Esophagus muscularis mucosa (tissue), 4 donors: ENCODE data around the gene KIRREL3. TPM values are rescaled to one million over a fixed set of nuclear protein-coding genes. Genes with fewer than 3 reads are reported as not detected.

Experiments used
- DNase-seq: peaks from one replicate; pipeline ENCODE4 v3.0.0-alpha.2; 2017; ENCODE audit errors: extremely low spot score
- H3K27ac ChIP-seq, 4 donors: fragments of 200-600 bp; sonication (generic); replicated peaks in 1 of 4; 1 replicate in 3 of 4; 2 replicates in 1 of 4; pipeline ENCODE4 v1.5.1; 2016 to 2019; ENCODE audit warnings: mild to moderate bottlenecking in 1 of 4
- H3K27me3 ChIP-seq, 4 donors: fragments of 200-600 bp; sonication (generic); one replicate each; pipeline versions ENCODE4 v1.5.1 to v1.6.0; 2016 to 2019
- H3K36me3 ChIP-seq, 4 donors: fragments of 200-600 bp; sonication (generic); one replicate each; pipeline ENCODE4 v1.5.1; 2016 to 2019
- H3K4me1 ChIP-seq, 4 donors: fragments of 200-600 bp; sonication (generic); one replicate each; pipeline ENCODE4 v1.5.1; 2016 to 2019
- H3K4me3 ChIP-seq, 4 donors: fragments of 200-600 bp; sonication (generic); 1 replicate in 2 of 4; 2 replicates in 2 of 4; pipeline ENCODE4 v1.5.1; 2016 to 2019; ENCODE audit warnings: mild to moderate bottlenecking in 4 of 4, moderate library complexity in 1 of 4
- H3K9me3 ChIP-seq, 4 donors: fragments of 200-600 bp; sonication (generic); 1 replicate in 3 of 4; 2 replicates in 1 of 4; pipeline ENCODE4 v1.5.1; 2016 to 2019
- EP300 ChIP-seq: sonication (generic); formaldehyde crosslinking; IDR thresholded peaks from one replicate; pipeline ENCODE4 v1.6.1; 2017; ENCODE audit warnings: antibody characterized with exemption
- POLR2A ChIP-seq: fragments of 450-650 bp; IDR thresholded peaks from one replicate; pipeline ENCODE4 v1.6.1; 2017; ENCODE audit warnings: antibody characterized with exemption, moderate library complexity, mild to moderate bottlenecking, low read depth
- POLR2AphosphoS5 ChIP-seq, 2 donors: sonication (generic); formaldehyde crosslinking; IDR thresholded peaks; one replicate each; pipeline ENCODE4 v1.6.1; 2017; ENCODE audit warnings: antibody characterized with exemption in 2 of 2
- WGBS: methylation state at CpG from one replicate; pipeline ENCODE4 v1.1.5; 2018; 5-methylcytosine and 5-hydroxymethylcytosine counted together
- intact Hi-C: fragments of 100-400 bp; cut with DNase I; formaldehyde crosslinking; loops from one replicate; pipeline ENCODE4 v1.15.1; 2023
- total RNA-seq, 4 donors: library from RNA; depleted of rRNA; stranded (reverse); fragments of >200 nt; gene quantifications; one replicate each; pipeline versions ENCODE4 v1.1.0 to v1.2.1, GENCODE V29; 2016
- TF ChIP-seq, protein P1 (sequence below), 3 experiments: fragments of 200-600 bp in 2 of 3; fragments of 450-650 bp in 1 of 3; sonication (generic) in 2 of 3; IDR thresholded peaks; one replicate each; pipeline ENCODE4 v1.5.1; 2017 to 2019; ENCODE audit warnings: antibody characterized with exemption in 3 of 3, mild to moderate bottlenecking in 2 of 3, moderate library complexity in 1 of 3

The KIRREL3 gene
- total RNA-seq, 4 donors from 2014 or later: 1.7 to 6.5 (median 3.1) TPM

DNA sequence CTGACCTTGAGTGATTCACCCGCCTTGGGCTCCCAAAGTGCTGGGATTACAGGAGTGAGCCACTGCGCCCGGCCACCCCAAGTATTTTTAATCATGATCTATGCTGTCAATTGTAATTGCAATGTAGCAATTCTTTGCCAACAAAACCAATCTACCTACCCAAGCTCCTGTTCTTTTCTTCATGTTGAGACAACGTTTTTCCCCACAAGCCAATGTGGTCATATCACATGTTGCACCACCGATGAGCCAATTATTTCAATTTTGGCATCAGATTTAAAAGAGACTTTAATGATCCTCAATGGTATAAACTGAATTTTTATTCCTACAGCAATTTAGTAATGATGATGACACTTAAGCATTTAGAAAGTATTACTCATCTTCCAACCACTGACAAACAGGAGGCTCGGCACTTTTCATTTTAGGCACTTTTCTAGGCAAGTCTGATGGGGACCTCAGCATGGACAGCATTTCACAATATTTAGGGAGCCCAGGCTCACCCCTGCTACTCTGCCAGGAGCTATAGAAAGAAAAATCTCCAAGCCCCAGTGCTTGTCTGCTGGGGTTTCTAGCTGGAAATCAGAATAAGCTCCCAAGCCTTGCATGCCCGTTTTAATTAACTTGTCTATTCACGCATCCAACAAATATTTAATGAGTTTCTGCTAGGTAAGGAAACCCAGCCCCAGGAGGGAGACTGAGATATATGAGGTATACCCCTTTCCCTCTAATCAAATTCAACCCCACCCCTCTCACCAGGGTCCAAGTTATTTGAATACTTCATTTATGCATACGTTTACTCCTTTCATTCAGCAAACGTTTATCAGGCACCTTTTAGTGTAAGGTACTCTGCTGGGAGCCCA is 353.6 kb downstream of the KIRREL3 start:
- WGBS: 82% methylated on average over 10 of the region's 10 CpGs
- no peaks in the 10 kb centered on the region for H3K36me3 ChIP-seq
- intact Hi-C loops: no loop called here
- no peaks in the 10 kb centered on the region for H3K9me3 ChIP-seq
- TF ChIP-seq POLR2A (no peak), EP300 (no peak), POLR2AphosphoS5 (IDR thresholded peaks at IDR 0.05) (no peak)
- TF ChIP-seq, protein P1, sequence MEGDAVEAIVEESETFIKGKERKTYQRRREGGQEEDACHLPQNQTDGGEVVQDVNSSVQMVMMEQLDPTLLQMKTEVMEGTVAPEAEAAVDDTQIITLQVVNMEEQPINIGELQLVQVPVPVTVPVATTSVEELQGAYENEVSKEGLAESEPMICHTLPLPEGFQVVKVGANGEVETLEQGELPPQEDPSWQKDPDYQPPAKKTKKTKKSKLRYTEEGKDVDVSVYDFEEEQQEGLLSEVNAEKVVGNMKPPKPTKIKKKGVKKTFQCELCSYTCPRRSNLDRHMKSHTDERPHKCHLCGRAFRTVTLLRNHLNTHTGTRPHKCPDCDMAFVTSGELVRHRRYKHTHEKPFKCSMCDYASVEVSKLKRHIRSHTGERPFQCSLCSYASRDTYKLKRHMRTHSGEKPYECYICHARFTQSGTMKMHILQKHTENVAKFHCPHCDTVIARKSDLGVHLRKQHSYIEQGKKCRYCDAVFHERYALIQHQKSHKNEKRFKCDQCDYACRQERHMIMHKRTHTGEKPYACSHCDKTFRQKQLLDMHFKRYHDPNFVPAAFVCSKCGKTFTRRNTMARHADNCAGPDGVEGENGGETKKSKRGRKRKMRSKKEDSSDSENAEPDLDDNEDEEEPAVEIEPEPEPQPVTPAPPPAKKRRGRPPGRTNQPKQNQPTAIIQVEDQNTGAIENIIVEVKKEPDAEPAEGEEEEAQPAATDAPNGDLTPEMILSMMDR (IDR thresholded peaks at IDR 0.05): no peak
- no peak overlapping the region for H3K4me3 ChIP-seq
- H3K27ac ChIP-seq: no peak overlapping the region
- H3K4me1 ChIP-seq: no peaks in the 10 kb centered on the region
- DNase-seq: no peak
- peaks cover 0 to 2% (median 0%) of the 10 kb centered on the region in 4 donors for H3K27me3 ChIP-seq

DNA sequence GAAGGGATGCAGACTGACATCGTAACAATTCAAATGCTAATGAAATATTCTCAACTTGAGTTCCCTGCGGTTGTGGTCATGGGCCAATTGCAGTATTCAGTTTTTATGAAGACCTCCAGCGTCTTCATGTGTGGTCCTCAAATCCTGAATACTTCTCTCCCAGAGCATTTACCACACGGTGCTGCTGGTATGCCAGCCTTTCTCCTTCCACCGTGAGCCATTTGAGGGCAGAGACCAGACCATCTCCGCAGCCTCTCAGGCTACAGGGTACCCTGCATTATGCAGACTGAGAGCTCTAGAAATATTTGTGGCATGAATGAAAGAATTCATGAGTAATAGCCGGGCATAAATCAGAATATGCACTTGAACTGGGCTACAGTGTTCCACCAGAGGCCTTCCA is 355.4 kb downstream of the KIRREL3 start:
- TF ChIP-seq, protein P1 (IDR thresholded peaks at IDR 0.05): no peak
- TF ChIP-seq POLR2A: no peak
- Histone ChIP-seq H3K4me3 (no peak overlapping the region), H3K27me3 (no peaks in the 10 kb centered on the region), H3K9me3 (no peaks in the 10 kb centered on the region), H3K27ac (no peak overlapping the region), H3K36me3 (no peaks in the 10 kb centered on the region), H3K4me1 (no peaks in the 10 kb centered on the region)
- DNase-seq: no peak
- 89% methylated on average over 7 of the region's 7 CpGs for WGBS
- intact Hi-C loops: no loop called here

DNA sequence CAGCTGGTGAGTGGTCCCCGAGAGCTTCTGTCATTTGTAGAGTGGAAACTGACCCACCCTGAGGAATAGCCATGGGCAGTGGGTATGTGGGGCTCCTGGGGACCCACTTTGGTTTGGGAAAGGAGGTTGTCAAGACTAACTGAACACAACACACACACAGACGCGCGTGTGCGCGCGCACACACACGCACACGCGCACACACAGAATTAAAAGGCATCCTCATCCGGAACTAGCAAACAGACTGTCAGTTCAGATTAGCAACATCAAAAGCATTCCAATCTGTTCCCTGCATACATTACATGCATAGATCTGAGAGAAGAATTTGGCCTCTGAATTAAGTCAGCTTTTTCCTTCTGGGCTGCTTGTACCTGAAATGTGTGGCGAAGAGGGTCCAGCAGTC is 360.4 kb downstream of the KIRREL3 start:
- intact Hi-C loops: no loop called here
- no peak overlapping the region for H3K4me3 ChIP-seq
- no peaks in the 10 kb centered on the region for H3K4me1 ChIP-seq
- WGBS: 86% methylated on average over 12 of the region's 12 CpGs
- no peak for DNase-seq
- H3K27ac ChIP-seq: no peak overlapping the region
- H3K9me3 ChIP-seq: no peaks in the 10 kb centered on the region
- peaks cover 0 to 16% (median 3%) of the 10 kb centered on the region in 4 donors for H3K27me3 ChIP-seq
- H3K36me3 ChIP-seq: no peaks in the 10 kb centered on the region
- TF ChIP-seq, protein P1 (IDR thresholded peaks at IDR 0.05): no peak

DNA sequence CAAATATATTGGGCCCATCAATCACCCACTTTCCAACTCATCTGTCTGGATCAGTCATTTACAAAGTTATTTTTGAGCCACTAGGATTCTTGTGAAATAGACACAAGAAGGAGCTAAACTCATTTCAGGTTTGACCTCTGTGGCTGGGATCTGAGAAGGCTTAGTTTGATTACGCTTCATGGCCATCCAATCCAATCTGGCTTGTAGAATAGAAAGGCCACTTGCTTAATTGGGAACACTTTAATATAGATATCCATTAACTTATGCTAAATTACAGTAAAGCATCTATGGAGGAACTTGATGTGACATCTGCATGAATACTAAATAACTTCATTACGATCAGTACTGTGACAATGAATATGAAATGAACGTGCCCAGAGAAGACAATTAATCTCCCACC is 360.9 kb downstream of the KIRREL3 start:
- TF ChIP-seq, protein P1 (IDR thresholded peaks at IDR 0.05): no peak
- no peak for TF ChIP-seq POLR2A
- no peak for TF ChIP-seq POLR2AphosphoS5 (IDR thresholded peaks at IDR 0.05)
- TF ChIP-seq EP300: no peak
- Histone ChIP-seq H3K4me1 (no peaks in the 10 kb centered on the region), H3K9me3 (no peaks in the 10 kb centered on the region), H3K27ac (no peak overlapping the region), H3K27me3 (peaks cover 0 to 21% (median 3%) of the 10 kb centered on the region in 4 donors), H3K36me3 (no peaks in the 10 kb centered on the region), H3K4me3 (no peak overlapping the region)
- no peak for DNase-seq
- intact Hi-C loops: no loop called here
- 82% methylated on average over 3 of the region's 3 CpGs for WGBS

DNA sequence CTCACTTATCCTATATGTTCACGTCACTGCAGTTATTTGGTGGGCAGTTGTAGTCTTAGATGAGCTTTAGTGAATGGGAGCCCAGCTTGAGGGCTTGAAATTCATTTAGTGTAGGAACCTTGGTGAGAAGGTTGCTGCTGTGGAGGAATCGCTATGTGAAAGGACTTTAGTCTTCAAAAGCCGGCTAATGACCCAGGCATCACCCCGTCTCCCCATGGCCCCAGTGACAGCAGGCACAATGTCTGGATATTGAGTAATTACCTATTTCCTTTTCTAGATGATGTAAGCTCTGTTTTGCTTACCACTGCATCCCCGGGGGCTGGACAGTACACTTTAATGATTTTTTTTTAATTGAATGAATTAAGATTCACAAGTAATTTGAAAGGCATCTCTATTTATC is 361.9 kb downstream of the KIRREL3 start:
- DNase-seq: no peak
- no peak overlapping the region for H3K4me3 ChIP-seq
- H3K9me3 ChIP-seq: no peaks in the 10 kb centered on the region
- no peaks in the 10 kb centered on the region for H3K4me1 ChIP-seq
- H3K27me3 ChIP-seq: peaks cover 0 to 28% (median 3%) of the 10 kb centered on the region in 4 donors
- H3K36me3 ChIP-seq: no peaks in the 10 kb centered on the region
- TF ChIP-seq POLR2A (no peak), POLR2AphosphoS5 (IDR thresholded peaks at IDR 0.05) (no peak), EP300 (no peak)
- TF ChIP-seq, protein P1 (IDR thresholded peaks at IDR 0.05): no peak
- 69% methylated on average over 5 of the region's 5 CpGs for WGBS
- H3K27ac ChIP-seq: no peak overlapping the region
- intact Hi-C loops: no loop called here
